Prostate gland (tissue), 2 donors: ENCODE measurements around the gene MTURN.

ENCODE experiments used
- CTCF ChIP-seq, 4 experiments: fragments of 200-600 bp in 2 of 4; fragments of 450-650 bp in 2 of 4; sonication (generic) in 2 of 4; IDR thresholded peaks; 1 replicate in 3 of 4; 2 replicates in 1 of 4; pipeline ENCODE4 v1.5.1; 2016 to 2019; ENCODE audit warnings: antibody characterized with exemption in 4 of 4, mild to moderate bottlenecking in 2 of 4, moderate library complexity in 2 of 4
- POLR2A ChIP-seq: fragments of 450-650 bp; IDR thresholded peaks from one replicate; pipeline ENCODE4 v1.6.1; 2016; ENCODE audit warnings: antibody characterized with exemption, mild to moderate bottlenecking
- POLR2AphosphoS5 ChIP-seq: sonication (generic); formaldehyde crosslinking; IDR thresholded peaks from one replicate; pipeline ENCODE4 v1.6.1; 2017; ENCODE audit warnings: antibody characterized with exemption

GRCh38 chr7:30112103-30112713 lies 22.6 kb upstream of the MTURN start:
- TF ChIP-seq POLR2A (no peak), POLR2AphosphoS5 (no peak), CTCF (IDR thresholded peaks at IDR 0.05) (no peak)
